ENCODE results near the gene ANKRD10.
A peak's percentile ranks its signal among the peaks of the same experiment; 100 is the strongest.

ANKRD10 gene

DNA sequence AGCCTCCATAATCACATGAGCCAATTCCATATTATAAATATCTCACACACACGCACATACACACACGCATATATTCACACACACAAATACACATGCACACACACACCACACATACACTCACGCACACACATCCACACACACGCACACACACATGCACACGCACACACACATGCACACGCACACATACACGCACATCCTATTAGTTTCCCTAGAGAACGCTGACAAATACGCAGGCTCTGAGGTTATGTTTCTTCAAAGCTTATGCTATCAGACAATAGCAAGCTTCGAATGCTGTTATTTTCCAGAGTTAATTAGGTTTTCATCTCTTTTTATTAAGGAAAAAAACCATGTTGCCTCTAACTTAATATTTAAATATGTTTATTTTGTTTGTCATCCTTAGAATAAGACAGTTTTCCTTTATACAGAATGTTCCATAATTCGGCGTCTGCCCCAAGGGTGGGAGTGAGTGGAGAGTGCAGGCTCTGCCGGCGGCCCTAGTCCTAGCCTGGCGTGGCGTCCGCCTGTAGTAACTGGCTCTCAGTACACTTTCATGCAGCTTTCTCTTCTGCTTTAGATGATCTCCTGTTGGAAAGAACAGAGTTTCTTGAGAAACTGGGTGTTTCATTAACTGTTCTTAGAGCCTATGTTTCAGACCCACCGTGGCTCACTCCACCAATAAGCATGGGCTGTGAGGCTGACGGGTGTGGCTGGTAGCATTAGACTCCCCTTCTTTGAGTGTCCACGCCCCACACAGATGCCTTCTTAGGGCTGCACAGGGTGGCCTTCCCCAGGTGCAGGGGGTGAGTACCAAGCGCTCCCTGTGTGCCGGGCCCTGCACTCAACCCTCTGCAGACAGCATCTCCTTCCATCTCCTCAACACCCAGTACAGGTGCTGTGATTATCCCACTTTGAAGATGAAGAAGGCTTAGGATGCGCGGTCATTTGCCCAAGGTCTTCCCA lies 30.4 kb upstream of the ANKRD10 start:
- no peak for DNase-seq (ENCODE audit: low read depth)

GRCh38 chr13:110944121-110944967 lies 29.5 kb upstream of the ANKRD10 start:
- peak; percentile 31 for DNase-seq (ENCODE audit: low read depth)

GRCh38 chr13:110942248-110942981 lies 27.5 kb upstream of the ANKRD10 start:
- no peak for DNase-seq (ENCODE audit: low read depth)

- no peak for DNase-seq (ENCODE audit: low read depth)
Observed at GRCh38 chr13:110938662-110939421, 24.0 kb upstream of the ANKRD10 start.

DNA sequence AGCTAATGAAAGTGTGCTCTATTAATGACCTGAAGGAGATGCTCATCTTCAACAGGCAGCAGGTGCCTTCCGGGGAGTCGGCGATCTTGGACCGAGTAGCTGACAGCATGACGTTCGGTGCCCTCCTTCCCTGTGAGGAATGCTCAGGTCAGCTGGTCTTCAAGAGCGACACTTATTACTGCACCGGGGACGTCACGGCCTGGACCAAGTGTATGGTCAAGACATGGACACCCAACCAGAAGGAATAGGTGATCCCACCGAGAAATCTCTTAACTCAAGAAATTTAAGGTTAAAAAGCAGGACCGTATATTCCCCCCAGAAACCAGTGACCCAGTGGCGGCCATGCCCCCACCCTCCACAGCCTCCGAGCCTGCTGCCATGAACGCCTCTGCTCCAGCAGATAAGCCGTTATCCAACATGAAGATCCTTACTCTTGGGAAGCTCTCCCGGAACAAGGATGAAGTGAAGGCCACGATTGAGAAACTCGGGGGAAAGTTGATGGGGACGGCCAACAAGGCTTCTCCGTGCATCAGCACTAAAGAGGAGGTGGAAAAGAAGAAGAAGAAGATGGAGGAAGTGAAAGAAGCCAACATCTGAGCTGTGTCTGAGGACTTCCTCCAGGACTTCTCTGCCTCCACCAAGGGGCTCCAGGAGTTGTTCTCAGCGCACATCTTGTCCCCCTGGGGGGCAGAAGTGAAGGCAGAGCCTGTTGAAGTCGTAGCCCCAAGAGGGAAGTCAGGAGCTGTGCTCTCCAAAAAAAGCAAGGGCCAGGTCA lies 22.8 kb upstream of the ANKRD10 start:
- DNase-seq (ENCODE audit: low read depth), result no peak

DNA sequence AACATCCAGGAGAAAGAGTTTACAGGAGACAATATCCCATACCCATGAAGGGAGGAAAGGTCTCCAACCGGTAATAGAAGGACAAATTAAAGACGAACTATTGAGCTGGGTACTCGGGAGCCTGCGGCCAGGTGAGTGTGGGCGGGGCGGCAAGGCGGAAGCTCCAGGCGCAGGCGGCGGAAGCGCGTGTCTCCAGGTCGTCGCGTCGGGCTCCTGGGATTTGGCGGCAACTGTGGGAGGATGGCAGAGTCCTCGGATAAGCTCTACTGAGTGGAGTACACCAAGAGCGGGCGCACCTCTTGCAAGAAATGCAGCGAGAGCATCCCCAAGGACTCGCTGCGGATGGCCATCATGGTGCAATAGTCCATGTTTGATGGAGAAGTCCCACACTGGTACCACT lies 21.6 kb upstream of the ANKRD10 start:
- DNase-seq (ENCODE audit: low read depth), result no peak

GRCh38 chr13:110932588-110932987 lies 17.7 kb upstream of the ANKRD10 start:
- no peak for DNase-seq (ENCODE audit: low read depth)

DNA sequence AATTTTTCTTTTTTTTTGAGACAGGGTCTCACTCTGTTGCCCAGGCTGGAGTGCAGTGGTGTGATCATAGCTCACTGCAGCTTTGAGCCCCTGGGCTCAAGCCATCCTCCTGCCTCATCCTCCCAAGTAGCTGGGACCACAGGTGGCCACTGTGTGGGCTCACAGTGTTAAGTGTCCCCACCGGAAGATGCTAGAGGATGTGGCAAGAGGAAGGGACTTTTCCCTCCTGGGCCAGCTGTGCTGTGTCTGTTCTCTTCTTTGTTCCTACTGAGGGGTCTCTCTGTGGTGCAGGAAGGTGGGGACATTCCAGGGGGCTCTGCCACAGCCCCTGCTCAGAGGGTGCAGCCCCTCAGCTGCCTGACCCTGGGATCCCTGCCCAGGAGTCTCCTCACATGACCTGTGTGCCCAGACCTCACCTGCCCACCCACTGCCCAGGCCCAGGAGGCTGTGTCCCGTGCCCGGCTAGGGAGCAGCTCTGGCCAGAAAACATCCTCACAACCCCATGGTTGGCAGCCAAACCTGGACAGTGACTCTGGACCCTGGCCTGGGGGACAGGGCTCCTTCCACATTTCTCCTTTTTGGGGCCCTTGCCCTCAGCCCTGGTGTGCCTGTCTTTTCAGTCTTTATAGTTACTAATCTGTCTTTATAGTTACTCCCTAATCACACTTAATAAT lies 14.4 kb upstream of the ANKRD10 start:
- DNase-seq (ENCODE audit: low read depth), result no peak

GRCh38 chr13:110925023-110925612 lies 10.2 kb upstream of the ANKRD10 start:
- DNase-seq (ENCODE audit: low read depth), result no peak

GRCh38 chr13:110924639-110924934 lies 9.7 kb upstream of the ANKRD10 start:
- DNase-seq (ENCODE audit: low read depth), result no peak

GRCh38 chr13:110923777-110924638 lies 9.1 kb upstream of the ANKRD10 start:
- DNase-seq (ENCODE audit: low read depth), result no peak

GRCh38 chr13:110923086-110923485 lies 8.2 kb upstream of the ANKRD10 start:
- no peak for DNase-seq (ENCODE audit: low read depth)

DNA sequence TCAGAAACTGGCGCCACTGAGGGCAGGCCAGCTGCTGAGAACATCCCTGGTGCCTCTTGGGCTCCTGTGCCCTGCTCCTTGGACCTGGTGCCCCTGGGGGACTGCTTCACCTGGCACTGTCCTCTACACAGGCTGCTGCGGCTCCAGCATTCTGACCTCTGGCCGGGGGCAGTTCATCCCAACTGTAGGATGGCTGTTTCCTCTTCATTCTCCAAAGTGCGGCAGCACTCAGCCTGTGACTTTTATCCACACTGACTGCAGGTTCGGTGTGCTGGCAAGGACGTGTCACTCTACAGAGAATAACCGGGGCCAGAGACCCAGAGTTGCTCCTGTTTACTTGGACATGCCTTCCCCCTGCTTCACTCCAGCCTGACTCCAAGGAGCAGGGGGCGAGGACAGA lies 7.6 kb upstream of the ANKRD10 start:
- DNase-seq (ENCODE audit: low read depth), result no peak

GRCh38 chr13:110921695-110922094 lies 6.8 kb upstream of the ANKRD10 start:
- no peak for DNase-seq (ENCODE audit: low read depth)

GRCh38 chr13:110921209-110921608 lies 6.3 kb upstream of the ANKRD10 start:
- DNase-seq (ENCODE audit: low read depth), result no peak

GRCh38 chr13:110920038-110920437 lies 5.2 kb upstream of the ANKRD10 start:
- no peak for DNase-seq (ENCODE audit: low read depth)

DNA sequence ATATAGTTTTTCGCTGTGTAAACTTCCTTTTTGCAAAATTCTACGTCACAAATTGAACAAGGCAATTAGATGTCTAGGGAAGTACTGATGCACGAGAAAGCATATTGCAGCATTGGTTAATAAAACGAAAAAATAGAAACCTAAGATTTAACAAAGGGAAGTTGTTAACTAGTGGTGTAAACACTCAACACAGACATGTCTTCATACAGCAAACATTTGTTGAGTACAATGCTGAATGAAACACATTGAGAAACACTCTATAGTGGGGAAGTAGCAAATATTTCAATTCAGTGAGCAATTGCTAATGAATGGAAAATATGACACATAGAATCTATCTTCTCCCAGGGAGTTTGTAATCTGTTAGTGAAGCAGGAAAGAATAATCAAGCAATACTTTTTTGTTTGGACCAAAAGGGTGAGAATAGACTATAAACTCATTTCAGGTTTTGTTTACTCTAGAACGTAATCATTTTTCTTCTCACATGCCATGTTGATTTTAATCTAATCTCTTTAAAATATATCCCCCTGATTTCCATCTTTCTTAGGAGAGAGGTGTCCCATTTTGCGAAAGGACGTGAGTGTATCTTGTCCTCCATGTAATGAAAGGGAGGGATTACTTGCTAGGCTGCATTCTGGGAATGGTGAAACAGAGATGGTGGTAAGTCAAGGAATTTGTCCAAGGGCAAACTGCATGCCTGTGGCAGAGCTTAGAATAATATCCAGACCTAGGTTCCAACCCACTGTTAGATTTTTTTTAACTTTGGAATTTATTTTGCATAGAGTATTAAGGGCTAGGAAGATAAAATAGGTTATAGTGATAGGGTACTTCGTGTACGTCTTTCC lies 1.7 kb upstream of the ANKRD10 start:
- peak; percentile 54 for DNase-seq (ENCODE audit: low read depth)

DNA sequence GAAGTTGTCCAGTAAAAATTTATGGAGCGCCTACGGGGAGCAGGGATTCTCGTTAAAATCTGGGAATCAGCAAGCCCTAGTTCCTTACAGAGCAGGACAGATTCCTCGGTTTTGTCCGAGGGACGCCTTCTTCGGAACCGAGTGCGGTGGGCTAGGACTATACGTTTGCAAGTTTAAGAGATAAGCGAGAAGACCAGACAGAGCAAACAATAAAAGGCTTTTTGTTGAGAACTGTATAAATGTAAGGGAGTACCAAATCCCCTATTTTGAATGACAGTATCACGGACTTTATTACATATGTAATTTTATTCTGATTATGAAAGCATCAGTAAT lies 971 bp upstream of the ANKRD10 start:
- no peak for DNase-seq (ENCODE audit: low read depth)
